ENCODE measurements around the gene TRMT112.

DNA sequence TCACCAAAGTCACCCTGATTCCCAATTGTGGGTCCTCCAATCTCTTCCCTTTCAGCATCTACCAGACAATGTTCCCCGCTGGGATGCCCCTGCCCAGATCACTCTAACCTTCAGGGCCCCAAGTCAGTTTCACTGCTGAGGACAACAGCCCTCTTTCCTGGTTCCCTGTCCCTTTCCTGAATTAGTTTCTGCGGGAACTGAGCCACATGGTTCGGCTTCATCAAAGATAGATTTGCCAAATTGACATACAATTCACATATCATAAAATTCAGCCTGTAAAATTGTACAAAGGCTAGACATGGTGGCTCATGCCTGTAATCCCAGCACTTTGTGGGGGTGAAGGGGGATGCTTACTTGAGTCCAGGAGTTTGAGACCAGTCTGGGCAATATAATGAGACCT lies 10.6 kb upstream of the TRMT112 start:
- no peak for TF ChIP-seq EZH2 (IDR thresholded peaks at IDR 0.05; ENCODE audit: low read depth, unreplicated experiment)
- no peak for TF ChIP-seq CTCF (conservative IDR thresholded peaks at IDR 0.05; ENCODE audit: low read depth in 2 of 2)
- no peak for TF ChIP-seq JUNB (IDR thresholded peaks at IDR 0.05; ENCODE audit: unreplicated experiment)
- TF ChIP-seq, protein P1, sequence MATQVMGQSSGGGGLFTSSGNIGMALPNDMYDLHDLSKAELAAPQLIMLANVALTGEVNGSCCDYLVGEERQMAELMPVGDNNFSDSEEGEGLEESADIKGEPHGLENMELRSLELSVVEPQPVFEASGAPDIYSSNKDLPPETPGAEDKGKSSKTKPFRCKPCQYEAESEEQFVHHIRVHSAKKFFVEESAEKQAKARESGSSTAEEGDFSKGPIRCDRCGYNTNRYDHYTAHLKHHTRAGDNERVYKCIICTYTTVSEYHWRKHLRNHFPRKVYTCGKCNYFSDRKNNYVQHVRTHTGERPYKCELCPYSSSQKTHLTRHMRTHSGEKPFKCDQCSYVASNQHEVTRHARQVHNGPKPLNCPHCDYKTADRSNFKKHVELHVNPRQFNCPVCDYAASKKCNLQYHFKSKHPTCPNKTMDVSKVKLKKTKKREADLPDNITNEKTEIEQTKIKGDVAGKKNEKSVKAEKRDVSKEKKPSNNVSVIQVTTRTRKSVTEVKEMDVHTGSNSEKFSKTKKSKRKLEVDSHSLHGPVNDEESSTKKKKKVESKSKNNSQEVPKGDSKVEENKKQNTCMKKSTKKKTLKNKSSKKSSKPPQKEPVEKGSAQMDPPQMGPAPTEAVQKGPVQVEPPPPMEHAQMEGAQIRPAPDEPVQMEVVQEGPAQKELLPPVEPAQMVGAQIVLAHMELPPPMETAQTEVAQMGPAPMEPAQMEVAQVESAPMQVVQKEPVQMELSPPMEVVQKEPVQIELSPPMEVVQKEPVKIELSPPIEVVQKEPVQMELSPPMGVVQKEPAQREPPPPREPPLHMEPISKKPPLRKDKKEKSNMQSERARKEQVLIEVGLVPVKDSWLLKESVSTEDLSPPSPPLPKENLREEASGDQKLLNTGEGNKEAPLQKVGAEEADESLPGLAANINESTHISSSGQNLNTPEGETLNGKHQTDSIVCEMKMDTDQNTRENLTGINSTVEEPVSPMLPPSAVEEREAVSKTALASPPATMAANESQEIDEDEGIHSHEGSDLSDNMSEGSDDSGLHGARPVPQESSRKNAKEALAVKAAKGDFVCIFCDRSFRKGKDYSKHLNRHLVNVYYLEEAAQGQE (IDR thresholded peaks at IDR 0.05; ENCODE audit: unreplicated experiment): no peak
- no peak for TF ChIP-seq EZH2phosphoT487 (IDR thresholded peaks at IDR 0.05; ENCODE audit: unreplicated experiment)
- no peak for TF ChIP-seq POLR2AphosphoS5 (IDR thresholded peaks at IDR 0.05; ENCODE audit: low read depth)
- no peak for TF ChIP-seq ZNF331 (CRISPR knock-in tag; IDR thresholded peaks at IDR 0.05; ENCODE audit: low read depth)
- TF ChIP-seq ZNF114 (CRISPR knock-in tag; IDR thresholded peaks at IDR 0.05): no peak
- no peak for TF ChIP-seq CREB1 (CRISPR knock-in tag; IDR thresholded peaks at IDR 0.05; ENCODE audit: low read depth)

Data from GM23338 (cell line).